Hematopoietic multipotent progenitor cell treated with erythropoietin and hydrocortisone succinate and interleukin-3 and kit ligand, for 8 days (in vitro differentiated cells): Measurements from ENCODE around the gene TNC.
A peak's percentile ranks its signal among the peaks of the same experiment; 100 is the strongest.

Experiments used
- DNase-seq: peaks from one replicate; pipeline ENCODE4 v3.0.0-alpha.2; 2015

TNC gene

GRCh38 chr9:115039516-115040120, 78.3 kb downstream of the TNC start:
- no peak for DNase-seq

GRCh38 chr9:115038178-115038577, 79.8 kb downstream of the TNC start:
- DNase-seq: no peak

- no peak for DNase-seq
Measured at GRCh38 chr9:115036691-115037090, 81.3 kb downstream of the TNC start.

GRCh38 chr9:115035841-115036612, 81.9 kb downstream of the TNC start:
- DNase-seq: no peak

DNA sequence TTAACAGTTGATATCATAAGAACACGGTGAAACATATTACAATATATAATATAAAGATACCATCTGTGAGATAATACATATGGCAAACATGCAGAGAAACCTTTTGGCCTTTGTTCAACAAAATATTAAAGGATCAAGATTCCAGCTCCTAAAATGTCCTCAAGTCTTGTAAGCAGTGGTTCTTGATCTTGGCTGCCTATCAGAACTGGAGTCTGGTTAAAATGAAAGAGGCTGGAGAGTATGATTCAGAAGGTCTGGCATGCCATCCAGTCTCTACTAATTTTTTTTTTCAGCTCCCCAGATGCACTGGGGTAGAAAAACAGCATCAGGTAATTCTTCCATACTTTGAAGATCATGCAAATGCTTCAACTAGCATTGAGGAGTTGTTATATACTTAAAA, 83.2 kb downstream of the TNC start:
- DNase-seq: no peak

DNA sequence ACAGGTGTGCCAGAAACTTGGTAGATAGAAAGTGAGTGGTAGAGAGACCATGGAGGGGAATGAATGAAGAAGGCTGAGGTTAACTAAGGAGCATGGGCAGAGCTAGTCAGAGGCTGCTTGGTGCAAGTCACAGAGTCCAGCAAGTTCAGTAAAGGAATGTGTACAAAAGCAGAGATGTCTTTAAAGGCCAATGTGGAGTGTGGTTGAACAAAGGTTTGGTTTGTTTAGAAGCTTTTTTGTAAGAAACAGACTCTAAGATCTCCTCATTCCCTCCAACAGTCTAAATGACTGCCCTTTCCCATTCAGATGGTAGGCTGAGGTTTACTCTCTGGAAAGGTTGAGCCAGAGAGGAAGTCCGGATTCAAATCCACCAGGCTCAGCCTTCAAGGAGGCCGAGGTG, 84.2 kb downstream of the TNC start:
- no peak for DNase-seq

DNA sequence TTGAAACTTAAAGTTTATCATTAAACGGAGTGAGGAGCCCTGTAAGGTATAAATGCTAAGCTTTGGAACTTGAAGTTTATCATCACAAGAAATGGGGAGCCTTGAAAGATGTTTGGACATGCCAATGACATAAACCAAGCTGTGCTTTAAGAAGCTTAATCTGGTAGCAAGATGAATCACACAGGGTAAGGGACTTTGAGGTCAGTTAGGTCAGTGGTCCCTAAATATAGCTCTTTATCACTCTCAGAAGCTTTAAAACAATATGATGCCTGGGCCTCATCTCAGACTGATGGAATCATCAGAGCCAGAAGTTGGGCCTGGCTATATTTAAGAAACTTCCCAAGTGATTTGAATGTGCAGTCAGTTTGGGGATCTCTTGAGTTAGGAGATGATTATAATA, 85.7 kb downstream of the TNC start:
- DNase-seq: no peak

- no peak for DNase-seq
Measured at GRCh38 chr9:115030006-115030405, 88.0 kb downstream of the TNC start.

DNA sequence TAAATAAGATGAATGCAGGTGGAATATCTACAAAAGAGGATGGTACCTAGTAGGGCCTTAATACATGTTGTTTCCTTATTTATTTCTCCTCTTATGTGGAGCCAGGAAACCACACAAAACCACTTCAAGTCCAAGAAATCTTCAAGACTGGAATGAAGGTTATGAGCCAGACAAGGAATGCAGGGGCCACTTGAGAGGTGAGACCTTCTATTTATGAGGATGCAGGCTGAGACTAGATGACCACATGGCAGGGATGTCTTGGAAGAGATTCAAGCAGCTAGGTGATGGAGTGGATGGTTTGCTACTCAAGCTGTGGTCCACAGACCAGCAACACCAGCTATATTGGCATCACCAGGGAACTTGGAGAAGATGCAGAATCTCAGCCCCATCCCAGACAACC, 92.2 kb downstream of the TNC start:
- DNase-seq: no peak

- no peak for DNase-seq
Measured at GRCh38 chr9:115024925-115025535, 92.9 kb downstream of the TNC start.

GRCh38 chr9:115022760-115023434, 95.1 kb downstream of the TNC start:
- DNase-seq: no peak

DNA sequence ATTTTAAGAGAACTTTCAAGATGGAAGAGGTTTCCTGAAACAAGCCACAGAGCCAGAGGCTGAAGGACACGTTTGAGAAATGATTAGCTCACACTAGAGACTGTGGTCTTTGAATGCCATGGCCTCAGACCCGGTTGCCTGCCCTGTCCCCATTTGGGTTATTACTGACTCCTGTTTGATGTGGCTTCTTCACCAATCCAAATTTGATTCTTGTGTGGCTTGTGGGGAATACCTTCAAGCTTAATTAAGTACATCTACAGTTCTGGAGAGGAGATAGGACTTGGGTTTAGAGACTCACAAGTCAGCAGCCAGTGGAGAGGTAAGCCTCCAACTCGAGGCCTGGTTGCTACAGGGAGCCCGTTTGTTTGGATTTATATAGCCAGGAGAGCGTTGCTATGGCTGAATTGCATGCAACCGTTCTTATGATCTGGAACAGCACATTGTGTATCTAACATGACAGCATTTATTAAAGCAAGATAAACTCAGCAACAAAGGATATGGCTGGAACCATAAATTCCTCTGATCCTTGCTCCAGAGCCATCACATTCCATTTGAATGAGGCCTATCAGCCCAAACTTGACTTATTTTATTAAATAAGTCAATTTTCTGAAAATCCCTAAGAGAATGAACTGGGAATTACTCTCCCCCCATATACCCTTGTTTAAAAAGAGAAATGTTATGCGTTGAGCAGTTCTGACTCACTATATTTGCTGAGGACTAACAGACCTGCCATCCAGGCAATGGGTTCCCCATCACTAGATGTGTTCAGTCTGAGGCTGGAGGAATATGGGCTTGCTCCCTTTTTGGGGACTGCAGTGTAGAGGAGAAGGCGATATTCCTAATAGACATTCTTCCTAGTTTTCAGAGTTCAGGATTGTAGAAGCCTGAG, 99.2 kb downstream of the TNC start:
- DNase-seq: no peak

DNA sequence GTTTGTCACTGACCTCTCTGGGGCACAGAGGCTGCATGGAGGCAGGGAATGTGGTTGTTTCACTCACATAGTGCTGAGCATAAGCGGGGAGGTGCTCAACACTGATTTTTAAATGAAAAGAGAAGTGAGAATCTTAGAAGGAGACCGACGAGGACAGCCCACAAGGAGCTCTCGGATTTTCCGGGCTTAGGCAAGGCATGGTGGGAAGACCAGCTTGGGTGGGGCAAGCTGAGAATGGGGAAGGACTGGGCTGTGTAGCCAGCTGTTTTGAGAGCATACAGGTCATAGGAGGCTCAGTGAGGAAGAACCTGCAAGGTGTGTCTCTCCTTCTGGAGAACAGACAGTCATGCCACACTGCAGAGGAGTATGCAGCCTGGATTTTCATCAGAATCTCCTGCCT, 101.6 kb downstream of the TNC start:
- DNase-seq: no peak

DNA sequence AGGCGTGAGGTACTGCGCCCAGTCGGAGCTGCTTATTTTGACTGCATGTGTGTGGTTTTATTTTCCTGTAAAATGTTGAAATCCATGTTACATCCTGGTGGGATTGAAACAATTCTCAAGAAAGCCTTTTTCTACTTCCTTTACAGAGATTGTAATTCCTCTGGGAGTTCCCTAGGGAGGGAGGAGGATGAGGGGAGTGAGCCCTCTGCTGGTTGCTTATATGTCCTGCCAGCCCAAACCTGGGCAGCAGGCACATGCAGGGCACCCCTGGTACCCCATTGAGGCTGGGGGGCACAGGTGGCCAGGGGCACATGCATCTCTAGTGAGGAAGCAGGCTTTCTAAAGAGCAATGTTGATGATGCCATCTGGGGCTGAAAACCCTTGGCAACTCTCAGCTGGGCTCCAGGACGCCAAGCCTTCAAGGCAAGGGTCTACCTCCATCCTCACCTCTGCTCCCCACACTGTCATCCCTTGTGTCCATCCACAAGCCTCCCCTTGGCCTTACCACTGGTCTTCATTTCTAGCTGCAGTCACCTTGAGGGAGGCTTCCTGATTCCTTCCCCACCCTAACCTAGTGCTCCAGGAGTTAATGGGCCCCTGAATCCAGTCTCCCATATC, 102.8 kb downstream of the TNC start:
- peak; percentile 3 for DNase-seq

DNA sequence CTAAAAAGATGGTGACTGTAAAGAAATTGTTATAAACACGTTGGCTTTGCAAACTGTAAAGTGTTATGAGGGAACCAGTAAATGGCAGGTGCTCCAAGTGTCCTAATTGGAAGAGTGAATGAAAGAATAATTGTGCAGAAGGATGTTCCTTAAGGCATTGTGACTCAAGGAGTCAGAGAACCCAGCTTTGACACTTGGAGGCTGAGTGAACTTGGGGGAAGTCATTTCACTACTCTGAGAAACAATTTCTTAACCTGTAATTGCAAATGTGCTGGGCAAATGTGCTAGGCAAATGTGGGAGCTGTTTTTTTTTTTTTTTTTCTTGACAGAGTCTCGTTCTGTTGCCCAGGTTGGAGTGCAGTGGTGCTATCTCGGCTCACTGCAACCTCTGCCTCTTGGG, 103.5 kb downstream of the TNC start:
- DNase-seq: no peak

GRCh38 chr9:115013998-115014397, 104.0 kb downstream of the TNC start:
- DNase-seq: peak; percentile 75

- DNase-seq: no peak
Measured at GRCh38 chr9:115012486-115012885, 105.5 kb downstream of the TNC start.

DNA sequence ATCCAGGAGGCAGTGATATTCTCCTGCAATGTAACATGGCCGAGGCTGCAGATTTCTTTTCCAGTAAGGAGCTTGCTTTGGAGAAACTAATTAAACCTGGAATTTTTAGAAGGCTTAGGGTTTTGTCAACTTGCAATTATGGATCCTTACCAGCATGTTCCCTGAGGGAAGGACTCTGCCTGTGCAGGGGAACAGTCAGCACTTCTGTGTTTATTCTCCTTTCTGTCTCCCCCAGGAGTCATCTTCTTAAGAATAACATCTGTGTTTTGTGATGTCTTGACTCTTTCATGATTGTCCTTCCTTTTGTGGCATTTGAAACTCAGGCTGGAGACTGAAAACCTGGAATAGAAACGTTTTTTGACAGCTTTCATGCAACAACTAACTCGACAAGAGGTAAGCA, 107.1 kb downstream of the TNC start:
- DNase-seq: no peak

GRCh38 chr9:115008536-115009270, 109.3 kb downstream of the TNC start:
- DNase-seq: no peak

- no peak for DNase-seq
Measured at GRCh38 chr9:115006660-115007059, 111.3 kb downstream of the TNC start.

DNA sequence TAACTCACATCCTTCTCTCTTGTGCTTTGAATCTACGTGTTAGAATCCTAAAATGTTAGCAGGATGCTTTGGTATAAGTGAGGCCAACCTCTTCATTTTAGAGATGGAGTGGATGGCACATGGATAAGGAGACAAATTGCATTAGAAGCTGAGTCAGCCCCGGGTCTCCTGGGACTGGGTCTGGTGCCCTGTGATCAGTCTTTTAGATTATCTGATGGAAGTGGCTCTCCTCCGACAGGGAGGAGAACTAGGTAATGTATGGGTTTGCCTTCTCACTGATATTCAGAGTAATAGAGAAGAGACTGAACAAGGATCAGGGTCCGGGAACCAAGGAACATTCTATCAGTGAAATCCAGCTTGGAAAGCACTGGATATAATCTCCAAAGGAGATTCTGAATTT, 112.6 kb downstream of the TNC start:
- DNase-seq: no peak

DNA sequence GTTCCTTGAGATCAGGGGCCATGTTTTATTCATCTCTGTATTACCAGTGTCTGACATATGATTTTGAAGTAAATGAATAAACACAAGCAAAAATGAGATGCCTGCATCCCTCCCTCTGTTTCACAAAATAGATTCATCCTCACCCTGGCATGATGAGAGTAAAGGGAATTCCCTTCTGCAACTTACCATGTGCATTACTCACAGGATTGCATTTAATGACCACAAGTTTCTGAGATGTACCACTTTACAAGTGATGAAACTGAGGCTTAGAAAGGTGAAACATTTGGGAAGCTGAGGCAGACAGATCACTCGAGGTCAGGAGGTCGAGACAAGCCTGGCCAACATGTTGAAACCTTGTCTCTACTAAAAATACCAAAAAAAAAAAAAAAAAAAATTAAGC, 113.4 kb downstream of the TNC start:
- DNase-seq: no peak
